Endothelial cell of umbilical vein (primary cell): ENCODE data around the gene TSPAN5. TPM values are rescaled to one million over a fixed set of nuclear protein-coding genes. Genes with fewer than 3 reads are reported as not detected.

ENCODE experiments used
- BruUV-seq: library from RNA; stranded (reverse); fragments of 400-500 nt; replicated peaks from 2 replicates; lab custom pipeline; 2021; lab: Mats Ljungman, UMichigan
- CTCF ChIA-PET: fragments of 300-600, 350-600 bp; sonication (Branson Sonifier 250); formaldehyde crosslinking; loops from one replicate; lab custom pipeline; 2021; ENCODE audit warnings: antibody characterized with exemption, inconsistent platforms; lab: Charles Lee
- POLR2A ChIA-PET: fragments of 300-600, 350-600 bp; sonication (Branson Sonifier 250); formaldehyde crosslinking; loops from one replicate; lab custom pipeline; 2021; ENCODE audit warnings: antibody characterized with exemption, inconsistent platforms; lab: Charles Lee
- DNase-seq: peaks from one replicate; pipeline ENCODE4 v3.0.0-alpha.2; 2011; ENCODE audit warnings: low read depth, low spot score
- FAIRE-seq: peaks from 2 replicates; lab custom pipeline; 2011; peaks lifted over from hg19 to GRCh38; lab: Jason Lieb, UNC
- H2AFZ ChIP-seq: 2 replicates; pipeline ENCODE4 v1.6.0; 2012; ENCODE audit warnings: low read depth, low read length, control low read depth, inconsistent platforms
- H3K27ac ChIP-seq: 2 replicates; pipeline ENCODE4 v1.5.1; 2011; ENCODE audit warnings: low read depth, mild to moderate bottlenecking, control low read depth, low read length, moderate library complexity; ENCODE audit not compliant: insufficient read depth
- H3K27me3 ChIP-seq, 2 experiments: 2 replicates each; pipeline versions ENCODE4 v1.6.0 to v1.6.1; 2011; ENCODE audit warnings: low read length in 2 of 2, mixed read lengths in 1 of 2; ENCODE audit not compliant: control insufficient read depth in 2 of 2, insufficient read depth in 2 of 2
- H3K36me3 ChIP-seq, 2 experiments: 2 replicates in 1 of 2; 3 replicates in 1 of 2; pipeline ENCODE4 v1.5.1; 2011; ENCODE audit warnings: low read length in 2 of 2, mild to moderate bottlenecking in 1 of 2, moderate library complexity in 1 of 2; ENCODE audit not compliant: control insufficient read depth in 2 of 2, insufficient read depth in 2 of 2; ENCODE audit errors: extremely low read depth in 1 of 2
- H3K4me1 ChIP-seq: 3 replicates; pipeline ENCODE4 v1.5.1; 2011; ENCODE audit warnings: mild to moderate bottlenecking, low read length; ENCODE audit not compliant: control insufficient read depth, insufficient read depth; ENCODE audit errors: extremely low read depth
- H3K4me2 ChIP-seq: 2 replicates; pipeline ENCODE4 v1.6.1; 2011; ENCODE audit warnings: low read length, control low read depth, mixed read lengths; ENCODE audit not compliant: insufficient read depth
- H3K4me3 ChIP-seq, 3 experiments: fragments of 200-600 bp in 1 of 3; sonication (generic), shearing (Covaris generic) in 1 of 3; replicated peaks in 1 of 3; 2 replicates each; pipeline ENCODE4 v1.5.1; 2011 to 2016; ENCODE audit warnings: control low read depth in 3 of 3, low read length in 3 of 3, mild to moderate bottlenecking in 2 of 3, inconsistent platforms in 1 of 3, low read depth in 1 of 3, moderate library complexity in 1 of 3; ENCODE audit not compliant: insufficient read depth in 1 of 3
- H3K79me2 ChIP-seq: 2 replicates; pipeline ENCODE4 v1.6.0; 2012; ENCODE audit warnings: low read length, inconsistent platforms; ENCODE audit not compliant: control insufficient read depth, insufficient read depth
- H3K9ac ChIP-seq: replicated peaks from 2 replicates; pipeline ENCODE3; 2011; ENCODE audit warnings: low read length, control low read depth; ENCODE audit not compliant: insufficient read depth; ENCODE audit errors: extremely low read depth
- H3K9me1 ChIP-seq: replicated peaks from 3 replicates; pipeline ENCODE4 v1.6.0; 2011; ENCODE audit warnings: mild to moderate bottlenecking, low read length; ENCODE audit not compliant: control insufficient read depth, insufficient read depth; ENCODE audit errors: extremely low read depth
- H3K9me3 ChIP-seq: replicated peaks from 2 replicates; pipeline ENCODE4 v1.5.1; 2012; ENCODE audit warnings: low read length, inconsistent platforms; ENCODE audit not compliant: control insufficient read depth, insufficient read depth
- H4K20me1 ChIP-seq: replicated peaks from 2 replicates; pipeline ENCODE3; 2011; ENCODE audit warnings: mild to moderate bottlenecking, low read length; ENCODE audit not compliant: control insufficient read depth, insufficient read depth; ENCODE audit errors: extremely low read depth
- CTCF ChIP-seq, 2 donors: IDR thresholded peaks; 1 replicate in 1 of 2; 2 replicates in 1 of 2; pipeline ENCODE4 v1.5.1; 2011; ENCODE audit warnings: low read length in 2 of 2, mild to moderate bottlenecking in 2 of 2, moderate library complexity in 2 of 2, control low read depth in 1 of 2, inconsistent platforms in 1 of 2, low read depth in 1 of 2; ENCODE audit not compliant: insufficient read depth in 1 of 2; ENCODE audit errors: extremely low read depth in 1 of 2
- EZH2 ChIP-seq: IDR thresholded peaks from 2 replicates; pipeline ENCODE4 v1.6.1; 2012; ENCODE audit warnings: borderline replicate concordance, low read depth, mild to moderate bottlenecking, moderate library complexity, low read length, inconsistent platforms; ENCODE audit not compliant: severe bottlenecking
- FOS ChIP-seq: IDR thresholded peaks from 2 replicates; pipeline ENCODE4 v1.6.1; 2011; ENCODE audit warnings: mild to moderate bottlenecking, low read length, moderate library complexity, borderline replicate concordance; ENCODE audit not compliant: insufficient read depth
- GATA2 ChIP-seq: IDR thresholded peaks from 2 replicates; pipeline ENCODE4 v1.7.0; 2011; ENCODE audit warnings: low read depth, mild to moderate bottlenecking, moderate library complexity, mixed read lengths, low read length; ENCODE audit not compliant: insufficient read length, insufficient read depth
- JUN ChIP-seq: IDR thresholded peaks from 2 replicates; pipeline ENCODE4 v1.6.1; 2011; ENCODE audit warnings: borderline replicate concordance, low read depth; ENCODE audit not compliant: insufficient read length, insufficient read depth
- MAX ChIP-seq: IDR thresholded peaks from 2 replicates; pipeline ENCODE4 v1.6.1; 2011; ENCODE audit not compliant: insufficient read depth, insufficient read length
- MYC ChIP-seq: IDR thresholded peaks from one replicate; pipeline ENCODE4 v1.6.1; 2011; ENCODE audit warnings: mild to moderate bottlenecking, low read depth, low read length
- POLR2A ChIP-seq: IDR thresholded peaks from 2 replicates; pipeline ENCODE4 v1.6.1; 2012; ENCODE audit warnings: low read depth, mild to moderate bottlenecking, control low read depth, low read length
- POLR2AphosphoS5 ChIP-seq: IDR thresholded peaks from 2 replicates; pipeline ENCODE4 v1.6.1; 2012; ENCODE audit warnings: low read depth, mild to moderate bottlenecking, control low read depth, low read length, moderate library complexity; ENCODE audit not compliant: insufficient read depth
- dilution Hi-C: fragments of 300-500 bp; cut with MboI; formaldehyde crosslinking; loops from one replicate; pipeline ENCODE4 v1.15.0; 2019; ENCODE audit warnings: low sequenced_read_pairs; ENCODE audit not compliant: extremely low pct_ligation_motif_present
- intact Hi-C: fragments of 100-400 bp; cut with micrococcal nuclease; formaldehyde crosslinking; loops from one replicate; pipeline ENCODE4 v1.10.0; 2022
- polyA plus RNA-seq, 4 experiments: library from polyadenylated mRNA; depleted of rRNA in 3 of 4; stranded (reverse) in 3 of 4; unstranded in 1 of 4; fragments of >200 nt; gene quantifications; 2 replicates each; pipeline versions ENCODE4 v1.2.1 to v1.2.3, GENCODE V29; 2011 to 2012; ENCODE audit warnings: missing spikeins in 1 of 4
- total RNA-seq: library from RNA; stranded (reverse); gene quantifications from 2 replicates; pipeline ENCODE4 v1.2.3, GENCODE V29; 2021

The TSPAN5 gene
- total and polyA plus RNA-seq, 2 donors (not counting 3 experiments of a cell fraction or from before 2014, with no cell fraction given), result 45.1 to 50.2 TPM

GRCh38 chr4:98571161-98571786, 87.1 kb downstream of the TSPAN5 start:
- Histone ChIP-seq H3K27me3 (no peaks in the 10 kb centered on the region), H3K4me1 (no peaks in the 10 kb centered on the region), H3K36me3 (peaks cover 0 to 4% of the 10 kb centered on the region in 2 experiments), H3K27ac (no peak overlapping the region), H3K79me2 (peaks cover 4% of the 10 kb centered on the region), H3K4me3 (no peak overlapping the region), H2AFZ (no peak overlapping the region), H4K20me1 (no peaks in the 10 kb centered on the region), H3K9ac (no peak overlapping the region), H3K4me2 (no peak overlapping the region), H3K9me3 (no peaks in the 10 kb centered on the region), H3K9me1 (no peaks in the 10 kb centered on the region)
- dilution Hi-C loops, result no loop called here
- CTCF ChIA-PET, result no interaction called here
- BruUV-seq, result no TSS peak
- no peak for DNase-seq
- TF ChIP-seq MAX, result no peak
- POLR2A ChIA-PET, result no interaction called here
- FAIRE-seq, result no peak
- intact Hi-C loops, result no loop called here

GRCh38 chr4:98570151-98570797, 88.1 kb downstream of the TSPAN5 start:
- TF ChIP-seq JUN (no peak), FOS (no peak), EZH2 (no peak), MAX (no peak), MYC (no peak), GATA2 (no peak), CTCF (IDR thresholded peaks at IDR 0.05; ENCODE audit: extremely low read depth in 1 of 2, insufficient read depth in 1 of 2, low read depth in 1 of 2, low read length in 2 of 2) (no peak), POLR2AphosphoS5 (no peak), POLR2A (no peak)
- dilution Hi-C loops (no loop called here), intact Hi-C loops (no loop called here)
- H3K9ac ChIP-seq, result no peak overlapping the region
- DNase-seq (no peak), FAIRE-seq (no peak)
- no peaks in the 10 kb centered on the region for H3K9me3 ChIP-seq
- H3K4me1 ChIP-seq, result no peaks in the 10 kb centered on the region
- H3K4me3 ChIP-seq, result no peak overlapping the region
- no peak overlapping the region for H2AFZ ChIP-seq
- H3K4me2 ChIP-seq, result no peak overlapping the region
- H3K79me2 ChIP-seq, result peaks cover 4% of the 10 kb centered on the region
- ChIA-PET CTCF (no interaction called here), POLR2A (no interaction called here)
- no peaks in the 10 kb centered on the region for H4K20me1 ChIP-seq
- no peaks in the 10 kb centered on the region for H3K9me1 ChIP-seq
- no peaks in the 10 kb centered on the region for H3K27me3 ChIP-seq
- H3K36me3 ChIP-seq, result peaks cover 0 to 4% of the 10 kb centered on the region in 2 experiments
- H3K27ac ChIP-seq, result no peak overlapping the region
- BruUV-seq, result no TSS peak
